HepG2 (cell line): ENCODE measurements around the gene SLC6A4. TPM values are rescaled to one million over a fixed set of nuclear protein-coding genes. Genes with fewer than 3 reads are reported as not detected.

Source experiments
- ARID3A ChIP-seq: IDR thresholded peaks from 2 replicates; pipeline ENCODE4 v1.6.1; 2012; ENCODE audit warnings: low read depth, low read length, improper control_type of control experiment
- ARID5B ChIP-seq: IDR thresholded peaks from 2 replicates; pipeline ENCODE4 v1.4.0; 2020; ENCODE audit warnings: mild to moderate bottlenecking, missing genetic modification reagents
- ATF6 ChIP-seq: sonication (generic); formaldehyde crosslinking; conservative IDR thresholded peaks from 2 replicates; pipeline ENCODE4 v1.4.0; 2020; ENCODE audit warnings: missing genetic modification reagents
- CREB1 ChIP-seq, 2 experiments: fragments of 450-650 bp in 1 of 2; IDR thresholded peaks; 2 replicates each; pipeline ENCODE4 v1.6.1; 2016 to 2017; ENCODE audit warnings: control low read depth in 1 of 2, mild to moderate bottlenecking in 1 of 2, missing compliant biosample characterization in 1 of 2, missing genetic modification characterization in 1 of 2
- DBP ChIP-seq: sonication (generic); formaldehyde crosslinking; IDR thresholded peaks from 2 replicates; pipeline ENCODE4 v1.4.0; 2020; ENCODE audit warnings: missing genetic modification reagents; ENCODE audit errors: not compliant biosample characterization
- GPBP1L1 ChIP-seq: sonication (generic); formaldehyde crosslinking; IDR thresholded peaks from 2 replicates; pipeline ENCODE4 v1.5.0; 2020; ENCODE audit warnings: mild to moderate bottlenecking, missing genetic modification reagents
- PRDM4 ChIP-seq: sonication (generic); formaldehyde crosslinking; IDR thresholded peaks from 2 replicates; pipeline ENCODE4 v1.9.0; 2021; ENCODE audit warnings: missing genetic modification reagents, borderline replicate concordance
- TCF12 ChIP-seq, 2 experiments: fragments of 450-650 bp in 1 of 2; sonication (generic) in 1 of 2; formaldehyde crosslinking in 1 of 2; IDR thresholded peaks; 2 replicates each; pipeline versions ENCODE4 v1.6.1 to v1.8.0; 2017 to 2022; ENCODE audit warnings: antibody characterized with exemption in 1 of 2, mild to moderate bottlenecking in 1 of 2, missing genetic modification reagents in 1 of 2, moderate library complexity in 1 of 2
- ZBTB43 ChIP-seq: sonication (generic); formaldehyde crosslinking; conservative IDR thresholded peaks from 2 replicates; pipeline ENCODE4 v1.4.0; 2020; ENCODE audit warnings: missing genetic modification reagents
- ZNF326 ChIP-seq: sonication (generic); formaldehyde crosslinking; IDR thresholded peaks from 2 replicates; pipeline ENCODE4 v1.4.0; 2020; ENCODE audit warnings: missing genetic modification reagents, borderline replicate concordance
- ZNF558 ChIP-seq: sonication (generic); formaldehyde crosslinking; IDR thresholded peaks from 2 replicates; pipeline ENCODE4 v1.9.0; 2022; ENCODE audit warnings: mild to moderate bottlenecking, missing genetic modification reagents, borderline replicate concordance
- polyA plus RNA-seq, 8 experiments: library from polyadenylated mRNA; depleted of rRNA in 3 of 8; stranded (reverse) in 7 of 8; unstranded in 1 of 8; fragments of >200 nt; fragmentation: Illumina TruSeq in 4 of 8; extraction: Trizol in 4 of 8; gene quantifications; 2 replicates each; pipeline versions ENCODE4 v1.2.1 to v1.2.3, GENCODE V29; 2011 to 2016; ENCODE audit warnings: low read depth in 4 of 8, missing spikeins in 1 of 8, mixed read lengths in 1 of 8; ENCODE audit not compliant: insufficient read depth in 1 of 8
- total RNA-seq, 5 experiments: library from RNA; depleted of rRNA; stranded (reverse); fragments of >200 nt; fragmentation: Illumina TruSeq; extraction: Trizol; gene quantifications; 2 replicates each; pipeline ENCODE4 v1.2.3, GENCODE V29; 2016; ENCODE audit warnings: low read depth in 1 of 5

SLC6A4 gene
- total and polyA plus RNA-seq, 2 of the 13 experiments (the other 11 are each of a cell fraction or from before 2014, with no cell fraction given) = 7.6 to 20.3 TPM

GRCh38 chr17:30226878-30227277 lies 8.6 kb downstream of the SLC6A4 start (continued):
- TF ChIP-seq PRDM4 (CRISPR knock-in tag) = no peak
- no peak for TF ChIP-seq ARID3A
- 0 out of 2 replicates have a peak, but pooled peaks have one; percentile 26 for TF ChIP-seq ARID5B
- no peak for TF ChIP-seq ZNF558
- TF ChIP-seq ZBTB43 (CRISPR knock-in tag) = no peak
- TF ChIP-seq GPBP1L1 (CRISPR knock-in tag) = no peak
- TF ChIP-seq DBP (CRISPR knock-in tag) = no peak
- no peak for TF ChIP-seq TCF12 (IDR thresholded peaks at IDR 0.05)
- TF ChIP-seq TCF12 (CRISPR knock-in tag; IDR thresholded peaks at IDR 0.05) = no peak
- TF ChIP-seq CREB1 (IDR thresholded peaks at IDR 0.05) = no peak
- TF ChIP-seq CREB1 (CRISPR knock-in tag; IDR thresholded peaks at IDR 0.05) = no peak
- no peak for TF ChIP-seq ZNF326
- TF ChIP-seq ATF6 = no peak
